K562 (cell line): ENCODE data around the gene GANAB. TPM values are rescaled to one million over a fixed set of nuclear protein-coding genes. Genes with fewer than 3 reads are reported as not detected.

Experiments
- BRD4 ChIP-seq: fragments of 200-600 bp; sonication (generic); IDR thresholded peaks from 2 replicates; pipeline ENCODE4 v1.6.1; 2017; ENCODE audit warnings: inconsistent platforms
- CAMTA2 ChIP-seq: fragments of 250-450 bp; sonication (Bioruptor Pico); conservative IDR thresholded peaks from 2 replicates; pipeline ENCODE4 v1.5.1; 2022
- CBX1 ChIP-seq: sonication (generic); IDR thresholded peaks from 2 replicates; pipeline ENCODE4 v1.6.1; 2016; ENCODE audit warnings: antibody characterized with exemption, low read depth, mild to moderate bottlenecking
- CREB1 ChIP-seq, 2 experiments: sonication (generic) in 1 of 2; formaldehyde crosslinking in 1 of 2; IDR thresholded peaks; 2 replicates each; pipeline versions ENCODE4 v1.6.1 to v1.8.0; 2012 to 2022; ENCODE audit warnings: inconsistent platforms in 1 of 2, mild to moderate bottlenecking in 1 of 2, missing genetic modification reagents in 1 of 2, moderate library complexity in 1 of 2
- HDGF ChIP-seq: fragments of 450-650 bp; IDR thresholded peaks from 2 replicates; pipeline ENCODE4 v1.6.1; 2016
- KDM4B ChIP-seq, 2 experiments: fragments of 450-650 bp in 1 of 2; sonication (generic) in 1 of 2; IDR thresholded peaks; 2 replicates each; pipeline ENCODE4 v1.6.1; 2016 to 2017; ENCODE audit warnings: borderline replicate concordance in 2 of 2, antibody characterized with exemption in 1 of 2, low read depth in 1 of 2, mild to moderate bottlenecking in 1 of 2
- LCOR ChIP-seq: sonication (generic); formaldehyde crosslinking; IDR thresholded peaks from 2 replicates; pipeline ENCODE4 v1.8.0; 2022; ENCODE audit warnings: mild to moderate bottlenecking, missing genetic modification reagents
- PHF20 ChIP-seq: fragments of 450-650 bp; IDR thresholded peaks from 2 replicates; pipeline ENCODE4 v1.6.1; 2018; ENCODE audit not compliant: partially characterized antibody
- PHTF2 ChIP-seq: fragments of 250-450 bp; sonication (Bioruptor Pico); IDR thresholded peaks from 2 replicates; pipeline ENCODE4 v1.5.0; 2021; ENCODE audit warnings: mild to moderate bottlenecking
- POLR3G ChIP-seq: IDR thresholded peaks from 2 replicates; pipeline ENCODE4 v1.6.1; 2011; ENCODE audit not compliant: insufficient read length, insufficient replicate concordance; ENCODE audit errors: extremely low read depth
- RNF2 ChIP-seq: sonication (generic); IDR thresholded peaks from 2 replicates; pipeline ENCODE4 v1.6.1; 2016
- SETDB1 ChIP-seq: IDR thresholded peaks from one replicate; pipeline ENCODE4 v1.6.1; 2012; ENCODE audit warnings: low read length, control low read depth, inconsistent platforms
- SIN3B ChIP-seq: fragments of 450-650 bp; IDR thresholded peaks from 2 replicates; pipeline ENCODE4 v1.6.1; 2017; ENCODE audit warnings: low read depth, mild to moderate bottlenecking, moderate library complexity
- SIRT6 ChIP-seq: IDR thresholded peaks from one replicate; pipeline ENCODE4 v1.6.1; 2012; ENCODE audit warnings: low read depth, mild to moderate bottlenecking, control low read depth, inconsistent platforms, low read length, moderate library complexity
- SMC3 ChIP-seq: conservative IDR thresholded peaks from 2 replicates; pipeline ENCODE4 v1.6.1; 2011; ENCODE audit warnings: low read depth, low read length, improper control_type of control experiment; ENCODE audit not compliant: insufficient read depth
- SP2 ChIP-seq: IDR thresholded peaks from 2 replicates; pipeline ENCODE4 v1.6.1; 2011; ENCODE audit warnings: mild to moderate bottlenecking, low read depth, low read length, moderate library complexity; ENCODE audit not compliant: poor library complexity, severe bottlenecking; ENCODE audit errors: extremely low read depth
- TBP ChIP-seq: optimal IDR thresholded peaks from 2 replicates; pipeline ENCODE3; 2011; ENCODE audit warnings: low read depth, low read length, improper control_type of control experiment
- ZC3H8 ChIP-seq: fragments of 450-650 bp; IDR thresholded peaks from 2 replicates; pipeline ENCODE4 v1.6.1; 2017
- ZNF449 ChIP-seq: fragments of 250-450 bp; sonication (Bioruptor Pico); IDR thresholded peaks from 2 replicates; pipeline ENCODE4 v1.8.0; 2022; ENCODE audit warnings: moderate library complexity, mild to moderate bottlenecking, inconsistent platforms
- ZNF668 ChIP-seq: fragments of 250-450 bp; sonication (Bioruptor Pico); IDR thresholded peaks from 2 replicates; pipeline ENCODE4 v1.8.0; 2022; ENCODE audit warnings: mild to moderate bottlenecking, inconsistent platforms
- polyA plus RNA-seq, 8 experiments: library from polyadenylated mRNA; depleted of rRNA in 4 of 8; stranded (reverse) in 5 of 8; unstranded in 3 of 8; fragments of >200 nt; fragmentation: Nextera tagmentation in 2 of 8; fragmentation: Illumina TruSeq in 1 of 8; extraction: Ambion mirVana in 2 of 8; extraction: Trizol in 1 of 8; gene quantifications; 2 replicates each; pipeline versions ENCODE4 v1.2.1 to v1.2.3, GENCODE V29; 2011 to 2014; ENCODE audit warnings: inconsistent platforms in 1 of 8, missing spikeins in 1 of 8
- total RNA-seq, 7 experiments: library from RNA; depleted of rRNA in 6 of 7; stranded (reverse); fragments of >200 nt in 6 of 7; fragmentation: Illumina TruSeq in 2 of 7; extraction: Trizol in 2 of 7; gene quantifications; 2 replicates each; pipeline versions ENCODE4 v1.2.1 to v1.2.3, GENCODE V29; 2011 to 2021; ENCODE audit warnings: low replicate concordance in 1 of 7
- TF ChIP-seq, protein P1 (sequence below): sonication (generic); formaldehyde crosslinking; IDR thresholded peaks from 2 replicates; pipeline ENCODE4 v1.5.0; 2020; ENCODE audit warnings: missing genetic modification reagents
- TF ChIP-seq, protein P2 (sequence below): fragments of 150-350 bp; IDR thresholded peaks from 2 replicates; pipeline ENCODE4 v1.6.1; 2014; ENCODE audit warnings: low read depth, mild to moderate bottlenecking, low read length, borderline replicate concordance

The GANAB gene
- total and polyA plus RNA-seq, 9 of the 15 experiments (the other 6 are each of a cell fraction or from before 2014, with no cell fraction given), result 6.5 to 284 (median 161) TPM

DNA sequence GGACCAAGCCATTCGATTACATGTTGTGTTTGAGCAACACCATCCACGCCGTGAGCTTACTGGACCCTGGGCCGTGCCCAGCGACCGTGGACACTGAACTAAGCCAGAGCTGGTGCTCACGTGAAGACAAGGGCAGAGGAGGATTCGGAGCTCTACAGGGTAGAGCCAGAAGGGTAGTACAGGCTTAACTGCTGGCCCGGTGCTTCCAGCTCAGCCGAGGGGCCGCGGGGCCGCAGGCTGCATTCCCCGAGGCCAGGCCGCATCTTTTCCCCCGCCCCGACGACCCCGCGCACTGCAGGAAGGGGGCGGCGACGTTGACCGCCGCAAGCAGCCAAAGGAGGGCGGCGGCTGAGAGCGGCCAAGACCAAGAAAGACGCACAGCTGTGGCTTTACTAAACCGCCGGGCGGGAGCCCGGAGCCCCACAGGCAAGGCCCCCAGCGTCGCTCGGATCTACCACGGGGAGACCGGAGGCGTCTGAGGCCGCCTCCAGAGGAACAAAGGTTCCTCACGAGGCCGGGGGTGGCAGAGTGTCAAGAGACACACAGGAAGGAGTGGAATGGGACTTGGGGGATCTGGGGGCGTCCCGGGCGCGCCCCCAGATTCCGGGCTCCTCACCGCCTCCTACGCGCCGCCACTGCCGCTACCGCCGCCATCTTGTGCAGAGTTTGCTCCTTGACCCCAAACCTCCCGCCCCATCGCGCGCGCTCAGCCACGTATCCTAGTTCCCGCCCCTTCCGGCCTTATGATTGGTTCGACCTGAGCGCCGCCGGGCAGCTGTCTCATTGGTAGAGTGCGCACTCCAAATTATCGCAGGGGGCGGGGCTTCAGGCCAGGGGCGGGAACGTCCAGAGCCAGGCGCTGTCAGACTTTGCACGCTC is at the start of gene GANAB (continued):
- no peak for TF ChIP-seq RNF2
- peak; percentile 100 for TF ChIP-seq LCOR (CRISPR knock-in tag)
- TF ChIP-seq SETDB1, result peak; percentile 72
- no peak for TF ChIP-seq ZNF668
- 0 out of 2 replicates have a peak, but pooled peaks have one; percentile 8 for TF ChIP-seq SMC3
- TF ChIP-seq SIRT6, result no peak
- TF ChIP-seq PHTF2, result no peak
- TF ChIP-seq CAMTA2 (CRISPR knock-in tag), result no peak
- peak; percentile 62 for TF ChIP-seq SIN3B
- TF ChIP-seq, protein P1, sequence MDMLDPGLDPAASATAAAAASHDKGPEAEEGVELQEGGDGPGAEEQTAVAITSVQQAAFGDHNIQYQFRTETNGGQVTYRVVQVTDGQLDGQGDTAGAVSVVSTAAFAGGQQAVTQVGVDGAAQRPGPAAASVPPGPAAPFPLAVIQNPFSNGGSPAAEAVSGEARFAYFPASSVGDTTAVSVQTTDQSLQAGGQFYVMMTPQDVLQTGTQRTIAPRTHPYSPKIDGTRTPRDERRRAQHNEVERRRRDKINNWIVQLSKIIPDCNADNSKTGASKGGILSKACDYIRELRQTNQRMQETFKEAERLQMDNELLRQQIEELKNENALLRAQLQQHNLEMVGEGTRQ (CRISPR knock-in tag), result no peak
- TF ChIP-seq SP2, result peak; percentile 55
- peak; percentile 90 for TF ChIP-seq BRD4
- TF ChIP-seq CBX1, result 0 out of 2 replicates have a peak, but pooled peaks have one; percentile 26
- peak; percentile 65 for TF ChIP-seq PHF20
- no peak for TF ChIP-seq POLR3G
- peak; percentile 86 for TF ChIP-seq CREB1 (IDR thresholded peaks at IDR 0.05)
- peak; percentile 86 for TF ChIP-seq CREB1 (CRISPR knock-in tag; IDR thresholded peaks at IDR 0.05)
- no peak for TF ChIP-seq ZC3H8
- peak; percentile 94 for TF ChIP-seq TBP
- TF ChIP-seq, protein P2, sequence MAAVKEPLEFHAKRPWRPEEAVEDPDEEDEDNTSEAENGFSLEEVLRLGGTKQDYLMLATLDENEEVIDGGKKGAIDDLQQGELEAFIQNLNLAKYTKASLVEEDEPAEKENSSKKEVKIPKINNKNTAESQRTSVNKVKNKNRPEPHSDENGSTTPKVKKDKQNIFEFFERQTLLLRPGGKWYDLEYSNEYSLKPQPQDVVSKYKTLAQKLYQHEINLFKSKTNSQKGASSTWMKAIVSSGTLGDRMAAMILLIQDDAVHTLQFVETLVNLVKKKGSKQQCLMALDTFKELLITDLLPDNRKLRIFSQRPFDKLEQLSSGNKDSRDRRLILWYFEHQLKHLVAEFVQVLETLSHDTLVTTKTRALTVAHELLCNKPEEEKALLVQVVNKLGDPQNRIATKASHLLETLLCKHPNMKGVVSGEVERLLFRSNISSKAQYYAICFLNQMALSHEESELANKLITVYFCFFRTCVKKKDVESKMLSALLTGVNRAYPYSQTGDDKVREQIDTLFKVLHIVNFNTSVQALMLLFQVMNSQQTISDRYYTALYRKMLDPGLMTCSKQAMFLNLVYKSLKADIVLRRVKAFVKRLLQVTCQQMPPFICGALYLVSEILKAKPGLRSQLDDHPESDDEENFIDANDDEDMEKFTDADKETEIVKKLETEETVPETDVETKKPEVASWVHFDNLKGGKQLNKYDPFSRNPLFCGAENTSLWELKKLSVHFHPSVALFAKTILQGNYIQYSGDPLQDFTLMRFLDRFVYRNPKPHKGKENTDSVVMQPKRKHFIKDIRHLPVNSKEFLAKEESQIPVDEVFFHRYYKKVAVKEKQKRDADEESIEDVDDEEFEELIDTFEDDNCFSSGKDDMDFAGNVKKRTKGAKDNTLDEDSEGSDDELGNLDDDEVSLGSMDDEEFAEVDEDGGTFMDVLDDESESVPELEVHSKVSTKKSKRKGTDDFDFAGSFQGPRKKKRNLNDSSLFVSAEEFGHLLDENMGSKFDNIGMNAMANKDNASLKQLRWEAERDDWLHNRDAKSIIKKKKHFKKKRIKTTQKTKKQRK, result no peak
- no peak for TF ChIP-seq KDM4B (IDR thresholded peaks at IDR 0.05; ENCODE audit: borderline replicate concordance in 2 of 2, low read depth in 1 of 2)
- no peak for TF ChIP-seq ZNF449
- TF ChIP-seq HDGF, result no peak
